Measurements from ENCODE around the gene CIAO2B.
"Not testable (repeated sequence)": the region's sequence is repeated elsewhere in the genome, so short reads cannot be mapped to it uniquely, and the experiment has no call there.

Gene CIAO2B

GRCh38 chr16:66955363-66956153 lies 21.4 kb upstream of the CIAO2B start:
- DNase-seq (ENCODE audit: low read depth in 2 of 2), result not testable (repeated sequence)

- peak; percentile 44 to 52 for DNase-seq (ENCODE audit: low read depth in 2 of 2)
Observed at GRCh38 chr16:66954097-66954659, 20.0 kb upstream of the CIAO2B start.

- DNase-seq (ENCODE audit: low read depth in 2 of 2), result no peak
Observed at GRCh38 chr16:66953462-66954096, 19.4 kb upstream of the CIAO2B start.

GRCh38 chr16:66952430-66953110 lies 18.4 kb upstream of the CIAO2B start:
- DNase-seq (ENCODE audit: low read depth in 2 of 2), result no peak

GRCh38 chr16:66950971-66951790 lies 17.0 kb upstream of the CIAO2B start:
- DNase-seq (ENCODE audit: low read depth in 2 of 2), result no peak

DNA sequence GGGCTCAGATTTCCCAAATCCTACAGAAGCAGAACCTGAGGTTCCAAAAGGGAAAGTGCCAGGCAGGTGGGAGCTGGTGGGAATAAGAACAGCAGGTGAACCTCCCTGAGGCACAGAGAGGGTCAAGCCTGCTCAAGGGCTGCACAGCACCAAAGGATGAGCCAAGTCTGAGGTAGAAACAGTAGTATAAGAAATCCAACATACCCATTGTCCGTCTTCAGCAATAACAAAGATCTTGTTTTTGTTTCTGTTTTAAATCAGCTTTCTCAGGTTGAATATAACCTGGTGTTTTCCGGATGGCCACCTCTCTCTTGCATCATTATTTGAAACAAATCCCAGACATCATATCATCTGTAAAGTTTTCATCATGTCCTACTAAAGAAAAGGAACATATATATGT lies 16.2 kb upstream of the CIAO2B start:
- DNase-seq (ENCODE audit: low read depth in 2 of 2), result no peak

- no peak for DNase-seq (ENCODE audit: low read depth in 2 of 2)
Observed at GRCh38 chr16:66949472-66949871, 15.3 kb upstream of the CIAO2B start.

DNA sequence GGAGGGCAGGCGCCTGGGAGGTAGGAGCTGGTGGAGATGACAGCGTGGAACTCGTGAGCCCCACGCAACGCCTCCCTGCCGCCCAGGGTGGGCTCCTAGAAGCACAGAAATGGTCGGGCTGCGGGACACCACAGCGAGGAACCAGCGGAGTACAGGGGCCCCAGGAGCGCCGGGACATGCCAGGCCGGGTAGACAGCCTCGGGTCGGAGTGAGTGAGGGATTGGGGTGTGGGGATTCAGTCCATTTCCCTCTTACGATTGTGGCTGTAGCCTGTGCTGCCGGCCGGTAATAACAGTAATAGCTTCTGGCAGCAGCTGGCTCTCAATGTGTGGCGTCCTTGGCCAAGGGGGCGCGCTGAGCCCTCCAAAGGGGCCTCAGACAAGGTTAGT lies 14.6 kb upstream of the CIAO2B start:
- no peak for DNase-seq (ENCODE audit: low read depth in 2 of 2)

DNA sequence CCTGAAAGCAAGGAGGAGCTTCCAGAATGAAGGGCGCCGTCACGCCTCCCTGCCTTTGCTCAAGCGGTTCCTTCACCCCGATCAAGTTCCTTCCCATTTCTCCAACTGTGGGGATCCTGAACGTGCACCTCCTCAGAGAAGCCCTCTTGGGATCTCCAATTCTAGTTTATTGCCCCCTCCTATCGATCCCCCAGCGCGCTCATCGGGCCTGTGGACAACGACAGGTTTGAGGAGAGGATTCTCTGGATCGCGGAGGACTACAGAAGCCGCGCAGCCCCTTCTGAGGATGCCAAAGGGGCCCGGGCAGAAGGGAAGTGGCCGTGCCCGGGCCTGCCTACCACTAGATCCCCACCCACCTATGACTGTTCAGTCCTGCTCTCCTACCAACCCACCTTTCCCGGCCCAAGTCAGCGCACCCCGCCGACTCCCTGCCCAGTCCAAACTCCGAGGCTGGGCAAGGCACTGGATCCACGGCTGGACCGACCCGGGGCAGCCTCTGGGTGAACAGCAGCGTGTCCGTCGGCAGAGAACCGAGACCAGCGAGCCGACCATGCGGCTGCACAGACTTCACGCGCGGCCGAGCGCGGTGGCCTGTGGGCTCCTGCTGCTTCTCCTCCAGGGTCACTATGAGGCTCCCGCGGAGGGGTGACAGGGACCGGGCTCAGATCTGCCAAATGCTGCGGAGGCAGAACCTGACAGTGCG lies 14.1 kb upstream of the CIAO2B start:
- DNase-seq (ENCODE audit: low read depth in 2 of 2), result no peak

- DNase-seq (ENCODE audit: low read depth in 2 of 2), result peak; percentile 63 to 67
Observed at GRCh38 chr16:66947302-66948065, 13.3 kb upstream of the CIAO2B start.

DNA sequence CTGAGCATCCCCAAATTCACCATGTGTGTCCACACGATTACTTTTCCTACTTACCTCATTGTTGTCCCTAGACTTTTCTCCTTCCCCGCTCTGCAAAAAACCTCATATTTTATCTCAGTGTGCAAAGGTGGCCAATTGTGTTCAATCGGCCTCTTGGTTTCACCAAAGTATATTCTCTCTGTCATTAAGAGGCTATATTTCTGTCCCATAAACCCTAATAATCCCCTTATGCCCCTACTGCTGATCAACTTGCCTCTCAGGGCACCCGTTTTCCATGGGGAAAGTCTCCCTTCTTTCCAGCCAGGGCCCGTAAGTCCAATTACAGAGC lies 12.7 kb upstream of the CIAO2B start:
- no peak for DNase-seq (ENCODE audit: low read depth in 2 of 2)

GRCh38 chr16:66946541-66946940 lies 12.3 kb upstream of the CIAO2B start:
- no peak for DNase-seq (ENCODE audit: low read depth in 2 of 2)

GRCh38 chr16:66945939-66946338 lies 11.7 kb upstream of the CIAO2B start:
- DNase-seq (ENCODE audit: low read depth in 2 of 2), result no peak

GRCh38 chr16:66944971-66945370 lies 10.8 kb upstream of the CIAO2B start:
- not testable (repeated sequence) for DNase-seq (ENCODE audit: low read depth in 2 of 2)

DNA sequence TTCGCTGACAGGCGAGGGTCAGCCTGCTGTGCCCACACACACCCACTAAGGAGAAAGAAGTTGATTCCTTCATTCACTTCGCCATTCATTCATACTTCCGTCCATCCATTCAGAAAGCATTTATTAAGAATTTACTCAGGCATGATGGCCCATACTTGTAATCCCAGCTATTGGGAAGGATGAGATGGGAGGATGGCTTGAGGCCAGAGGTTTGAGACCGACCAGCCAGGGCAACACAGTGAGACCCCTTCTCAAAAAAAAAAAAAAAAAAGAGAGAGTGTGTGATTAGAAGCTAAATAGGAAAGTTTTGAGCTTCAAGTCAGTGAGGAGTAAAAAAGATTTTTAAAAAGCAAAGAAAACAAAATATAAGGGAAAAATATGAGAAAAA lies 9.8 kb upstream of the CIAO2B start:
- no peak for DNase-seq (ENCODE audit: low read depth in 2 of 2)

- DNase-seq (ENCODE audit: low read depth in 2 of 2), result no peak
Observed at GRCh38 chr16:66943426-66944053, 9.3 kb upstream of the CIAO2B start.

GRCh38 chr16:66942981-66943380 lies 8.8 kb upstream of the CIAO2B start:
- no peak for DNase-seq (ENCODE audit: low read depth in 2 of 2)

DNA sequence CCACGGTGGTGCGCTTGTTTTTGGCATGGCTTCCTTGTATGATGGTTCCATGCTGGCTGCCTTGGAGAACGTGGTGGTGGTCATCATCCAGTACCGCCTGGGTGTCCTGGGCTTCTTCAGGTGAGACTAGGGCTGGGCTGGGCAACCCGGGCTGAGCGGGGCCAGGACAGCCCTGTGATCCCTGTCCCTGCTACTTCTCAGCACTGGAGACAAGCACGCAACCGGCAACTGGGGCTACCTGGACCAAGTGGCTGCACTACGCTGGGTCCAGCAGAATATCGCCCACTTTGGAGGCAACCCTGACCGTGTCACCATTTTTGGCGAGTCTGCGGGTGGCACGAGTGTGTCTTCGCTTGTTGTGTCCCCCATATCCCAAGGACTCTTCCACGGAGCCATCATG lies 6.0 kb upstream of the CIAO2B start:
- no peak for DNase-seq (ENCODE audit: low read depth in 2 of 2)

DNA sequence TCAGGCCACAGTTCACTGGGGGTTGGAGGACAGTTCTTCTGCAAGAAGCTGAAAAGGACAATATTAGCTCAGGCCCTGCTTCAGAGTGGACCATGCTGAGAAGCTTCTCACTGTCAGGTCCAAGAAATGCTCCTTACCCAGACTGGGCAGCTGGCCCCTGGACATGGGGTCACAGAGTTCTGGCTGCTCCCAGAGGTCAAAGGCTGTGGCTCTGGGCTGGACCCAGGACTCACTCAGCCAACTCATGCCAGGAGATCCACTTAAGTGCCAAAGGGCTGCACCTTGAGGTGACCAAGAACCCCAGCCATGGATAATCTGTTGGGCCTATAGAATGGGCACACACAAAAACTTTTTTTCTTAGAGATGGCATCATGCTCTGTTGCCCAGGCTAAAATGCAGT lies 5.2 kb upstream of the CIAO2B start:
- DNase-seq (ENCODE audit: low read depth in 2 of 2), result no peak

DNA sequence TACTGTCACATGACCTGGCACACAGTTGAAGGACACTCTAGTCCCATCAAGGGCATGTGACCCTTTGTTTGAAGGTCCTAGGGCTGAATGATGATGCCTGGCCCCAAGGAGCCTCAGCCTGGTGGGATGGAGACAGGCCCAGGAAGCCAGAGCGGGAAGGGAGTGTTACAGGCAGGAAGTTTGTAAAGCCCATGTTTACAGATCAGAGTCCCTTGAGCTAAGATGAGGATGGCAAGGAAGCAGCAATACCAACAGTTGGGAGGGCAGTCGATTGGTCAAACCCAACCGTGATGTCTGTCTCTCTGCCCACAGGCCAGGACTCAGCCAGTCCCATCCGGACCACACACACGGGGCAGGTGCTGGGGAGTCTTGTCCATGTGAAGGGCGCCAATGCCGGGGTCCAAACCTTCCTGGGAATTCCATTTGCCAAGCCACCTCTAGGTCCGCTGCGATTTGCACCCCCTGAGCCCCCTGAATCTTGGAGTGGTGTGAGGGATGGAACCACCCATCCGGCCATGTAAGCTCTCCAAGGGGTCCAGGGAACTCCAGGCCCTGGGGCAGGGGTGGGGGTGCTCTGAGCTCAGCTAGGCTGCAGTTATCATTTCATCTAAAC lies 3.6 kb upstream of the CIAO2B start:
- DNase-seq (ENCODE audit: low read depth in 2 of 2), result no peak
